Astrocyte (in vitro differentiated cells and primary cell): ENCODE measurements around the gene TMED8. TPM values are rescaled to one million over a fixed set of nuclear protein-coding genes. Genes with fewer than 3 reads are reported as not detected.

Source experiments
- DNase-seq: peaks from one replicate; pipeline ENCODE4 v3.0.0-alpha.2; 2010; ENCODE audit warnings: low read depth
- FAIRE-seq: peaks from 2 replicates; lab custom pipeline; 2011; peaks lifted over from hg19 to GRCh38; lab: Jason Lieb, UNC
- H2AFZ ChIP-seq: 2 replicates; pipeline ENCODE4 v1.6.0; 2012; ENCODE audit warnings: low read depth, low read length, inconsistent platforms
- H3K27ac ChIP-seq: 2 replicates; pipeline ENCODE4 v1.5.1; 2011; ENCODE audit warnings: low read depth, low read length, inconsistent platforms
- H3K27me3 ChIP-seq: 2 replicates; pipeline ENCODE4 v1.6.0; 2011; ENCODE audit warnings: low read length, inconsistent platforms; ENCODE audit not compliant: insufficient read depth
- H3K36me3 ChIP-seq: 2 replicates; pipeline ENCODE4 v1.5.1; 2011; ENCODE audit warnings: low read length, inconsistent platforms; ENCODE audit not compliant: insufficient read depth
- H3K4me1 ChIP-seq: 2 replicates; pipeline ENCODE4 v1.5.1; 2011; ENCODE audit warnings: low read length, inconsistent platforms; ENCODE audit not compliant: insufficient read depth
- H3K4me2 ChIP-seq: 2 replicates; pipeline ENCODE4 v1.6.0; 2012; ENCODE audit warnings: low read length, inconsistent platforms
- H3K4me3 ChIP-seq: 2 replicates; pipeline ENCODE4 v1.5.1; 2011; ENCODE audit warnings: low read depth, mild to moderate bottlenecking, low read length, inconsistent platforms; ENCODE audit not compliant: insufficient read depth
- H3K79me2 ChIP-seq: 2 replicates; pipeline ENCODE4 v1.6.0; 2012; ENCODE audit warnings: mild to moderate bottlenecking, low read length, inconsistent platforms; ENCODE audit not compliant: insufficient read depth
- H3K9ac ChIP-seq: 2 replicates; pipeline ENCODE4 v1.6.0; 2012; ENCODE audit warnings: mild to moderate bottlenecking, low read length, inconsistent platforms
- H3K9me3 ChIP-seq: 2 replicates; pipeline ENCODE4 v1.5.1; 2012; ENCODE audit warnings: low read depth, mild to moderate bottlenecking, low read length, inconsistent platforms; ENCODE audit not compliant: insufficient read depth
- H4K20me1 ChIP-seq: 2 replicates; pipeline ENCODE4 v1.6.0; 2012; ENCODE audit warnings: low read length, inconsistent platforms; ENCODE audit not compliant: insufficient read depth
- H3K27ac Mint-ChIP-seq: one replicate; pipeline ENCODE4 v1.8.0; 2021; ENCODE audit warnings: mild to moderate bottlenecking, mixed read lengths; ENCODE audit not compliant: unreplicated experiment
- H3K27me3 Mint-ChIP-seq: one replicate; pipeline ENCODE4 v1.8.0; 2021; ENCODE audit warnings: low read depth, mixed read lengths; ENCODE audit not compliant: unreplicated experiment
- H3K36me3 Mint-ChIP-seq: one replicate; pipeline ENCODE4 v1.8.0; 2021; ENCODE audit warnings: low read depth, mixed read lengths; ENCODE audit not compliant: unreplicated experiment
- H3K4me1 Mint-ChIP-seq: one replicate; pipeline ENCODE4 v1.8.0; 2021; ENCODE audit warnings: low read depth, mixed read lengths; ENCODE audit not compliant: unreplicated experiment
- H3K4me3 Mint-ChIP-seq: one replicate; pipeline ENCODE4 v1.8.0; 2021; ENCODE audit warnings: mild to moderate bottlenecking, moderate library complexity, mixed read lengths; ENCODE audit not compliant: unreplicated experiment
- H3K9me3 Mint-ChIP-seq: one replicate; pipeline ENCODE4 v1.8.0; 2021; ENCODE audit warnings: mild to moderate bottlenecking, mixed read lengths; ENCODE audit not compliant: unreplicated experiment
- EZH2 ChIP-seq: IDR thresholded peaks from 2 replicates; pipeline ENCODE4 v1.6.1; 2012; ENCODE audit warnings: mild to moderate bottlenecking, low read length, inconsistent platforms; ENCODE audit not compliant: insufficient read depth
- total RNA-seq: library from RNA; stranded (reverse); gene quantifications from 2 replicates; pipeline ENCODE4 v1.2.1, GENCODE V29; 2021
- TF ChIP-seq, protein P1 (sequence below): IDR thresholded peaks from 2 replicates; pipeline ENCODE4 v1.5.1; 2011; ENCODE audit warnings: low read depth, mild to moderate bottlenecking, inconsistent platforms, low read length, moderate library complexity; ENCODE audit not compliant: insufficient read depth

Gene TMED8
- total RNA-seq, 1 donor from 2014 or later: 10.2 TPM

DNA sequence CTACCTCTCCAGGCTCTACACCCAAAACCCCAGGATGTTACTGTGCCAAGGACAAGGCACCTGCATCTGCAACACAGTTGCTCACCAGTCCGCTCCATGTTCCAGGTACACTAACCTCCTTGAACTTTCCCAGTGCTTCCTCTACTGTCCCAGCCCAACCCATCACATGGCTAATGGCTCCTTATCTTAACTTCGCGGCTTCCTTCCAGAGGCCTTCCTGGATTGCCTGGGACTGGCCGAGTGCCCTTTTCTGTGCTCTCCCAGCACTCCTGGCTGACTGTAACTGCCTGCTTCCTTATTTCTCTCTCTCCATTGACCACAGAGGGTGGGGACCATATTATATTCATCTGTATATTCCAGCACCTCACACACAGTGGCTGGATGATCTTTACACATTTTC, 77.1 kb downstream of the TMED8 start:
- no peak overlapping the region for H3K27ac ChIP-seq
- H3K4me1 Mint-ChIP-seq: peaks cover 25% of the 10 kb centered on the region
- H3K36me3 Mint-ChIP-seq: peaks cover 17% of the 10 kb centered on the region
- H3K4me2 ChIP-seq: no peak overlapping the region
- no peak for DNase-seq
- no peak overlapping the region for H2AFZ ChIP-seq
- peaks cover 6% of the 10 kb centered on the region for H3K36me3 ChIP-seq
- no peaks in the 10 kb centered on the region for H3K27me3 ChIP-seq
- H3K79me2 ChIP-seq: no peaks in the 10 kb centered on the region
- no peaks in the 10 kb centered on the region for H3K9me3 Mint-ChIP-seq
- no peak overlapping the region for H3K27ac Mint-ChIP-seq
- no peak for FAIRE-seq
- H3K4me1 ChIP-seq: peaks cover 38% of the 10 kb centered on the region
- no peak for TF ChIP-seq EZH2
- TF ChIP-seq, protein P1, sequence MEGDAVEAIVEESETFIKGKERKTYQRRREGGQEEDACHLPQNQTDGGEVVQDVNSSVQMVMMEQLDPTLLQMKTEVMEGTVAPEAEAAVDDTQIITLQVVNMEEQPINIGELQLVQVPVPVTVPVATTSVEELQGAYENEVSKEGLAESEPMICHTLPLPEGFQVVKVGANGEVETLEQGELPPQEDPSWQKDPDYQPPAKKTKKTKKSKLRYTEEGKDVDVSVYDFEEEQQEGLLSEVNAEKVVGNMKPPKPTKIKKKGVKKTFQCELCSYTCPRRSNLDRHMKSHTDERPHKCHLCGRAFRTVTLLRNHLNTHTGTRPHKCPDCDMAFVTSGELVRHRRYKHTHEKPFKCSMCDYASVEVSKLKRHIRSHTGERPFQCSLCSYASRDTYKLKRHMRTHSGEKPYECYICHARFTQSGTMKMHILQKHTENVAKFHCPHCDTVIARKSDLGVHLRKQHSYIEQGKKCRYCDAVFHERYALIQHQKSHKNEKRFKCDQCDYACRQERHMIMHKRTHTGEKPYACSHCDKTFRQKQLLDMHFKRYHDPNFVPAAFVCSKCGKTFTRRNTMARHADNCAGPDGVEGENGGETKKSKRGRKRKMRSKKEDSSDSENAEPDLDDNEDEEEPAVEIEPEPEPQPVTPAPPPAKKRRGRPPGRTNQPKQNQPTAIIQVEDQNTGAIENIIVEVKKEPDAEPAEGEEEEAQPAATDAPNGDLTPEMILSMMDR: no peak
- H3K9ac ChIP-seq: no peak overlapping the region
- H3K9me3 ChIP-seq: no peaks in the 10 kb centered on the region
- no peaks in the 10 kb centered on the region for H3K27me3 Mint-ChIP-seq
- no peak overlapping the region for H3K4me3 ChIP-seq
- H4K20me1 ChIP-seq: no peaks in the 10 kb centered on the region
- no peak overlapping the region for H3K4me3 Mint-ChIP-seq

DNA sequence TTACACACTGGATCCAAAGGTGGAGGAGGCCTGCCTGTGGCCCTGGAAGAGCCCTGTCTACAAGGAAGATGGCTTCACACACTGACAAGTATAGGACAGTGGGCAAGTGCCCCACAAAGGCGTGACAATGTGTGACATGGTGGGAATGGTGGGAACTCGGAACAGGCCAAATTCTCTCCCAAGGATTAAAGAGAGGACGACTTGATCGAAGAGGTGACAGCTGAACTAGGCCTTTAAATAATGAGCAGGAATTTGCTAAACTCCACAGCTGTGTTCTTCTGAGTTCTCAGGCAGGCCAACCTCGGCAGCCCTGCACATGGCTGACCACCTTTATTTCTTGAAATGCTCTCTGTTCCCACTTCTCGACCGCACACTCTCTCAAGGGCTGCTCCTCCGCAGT, 80.0 kb downstream of the TMED8 start:
- H3K36me3 ChIP-seq: peaks cover 6% of the 10 kb centered on the region
- no peak overlapping the region for H2AFZ ChIP-seq
- H3K36me3 Mint-ChIP-seq: peaks cover 17% of the 10 kb centered on the region
- H3K4me1 Mint-ChIP-seq: peaks cover 3% of the 10 kb centered on the region
- no peak for TF ChIP-seq EZH2
- TF ChIP-seq, protein P1: no peak
- no peak overlapping the region for H3K4me2 ChIP-seq
- no peak for FAIRE-seq
- no peak overlapping the region for H3K4me3 Mint-ChIP-seq
- H3K27ac ChIP-seq: no peak overlapping the region
- no peaks in the 10 kb centered on the region for H4K20me1 ChIP-seq
- H3K27me3 Mint-ChIP-seq: no peaks in the 10 kb centered on the region
- H3K27ac Mint-ChIP-seq: no peak overlapping the region
- no peaks in the 10 kb centered on the region for H3K27me3 ChIP-seq
- H3K9me3 Mint-ChIP-seq: no peaks in the 10 kb centered on the region
- no peak overlapping the region for H3K9ac ChIP-seq
- H3K4me1 ChIP-seq: peaks cover 9% of the 10 kb centered on the region
- H3K4me3 ChIP-seq: no peak overlapping the region
- DNase-seq: no peak
- no peaks in the 10 kb centered on the region for H3K79me2 ChIP-seq
- no peaks in the 10 kb centered on the region for H3K9me3 ChIP-seq

DNA sequence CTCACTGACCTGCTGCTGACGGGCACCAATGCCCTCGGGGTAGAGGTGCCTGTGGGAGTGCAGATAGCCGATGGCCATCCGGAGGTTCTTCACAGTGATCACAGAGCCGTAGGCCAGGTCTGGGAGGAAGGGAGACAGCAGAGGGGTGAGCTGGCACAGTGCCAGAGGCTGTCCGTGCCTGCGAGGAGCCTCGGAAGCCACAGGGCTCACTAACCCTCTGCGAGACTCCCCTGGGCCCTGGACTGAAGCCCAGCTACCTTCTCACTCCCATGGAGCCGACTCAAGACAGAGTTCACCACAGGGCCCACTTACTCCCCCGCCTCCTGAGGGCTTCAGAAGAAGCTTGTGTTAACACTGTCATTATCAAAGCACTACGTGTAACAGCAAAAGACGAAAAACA, 80.7 kb downstream of the TMED8 start:
- Histone ChIP-seq H3K4me3 (no peak overlapping the region), H3K27me3 (no peaks in the 10 kb centered on the region), H3K36me3 (peaks cover 6% of the 10 kb centered on the region), H3K4me1 (peaks cover 2% of the 10 kb centered on the region), H3K9ac (no peak overlapping the region), H3K9me3 (no peaks in the 10 kb centered on the region), H3K4me2 (no peak overlapping the region), H4K20me1 (no peaks in the 10 kb centered on the region), H2AFZ (no peak overlapping the region), H3K27ac (no peak overlapping the region), H3K79me2 (no peaks in the 10 kb centered on the region)
- H3K4me1 Mint-ChIP-seq: peaks cover under 1% of the 10 kb centered on the region
- no peak overlapping the region for H3K27ac Mint-ChIP-seq
- H3K27me3 Mint-ChIP-seq: no peaks in the 10 kb centered on the region
- no peaks in the 10 kb centered on the region for H3K9me3 Mint-ChIP-seq
- DNase-seq (no peak), FAIRE-seq (no peak)
- TF ChIP-seq, protein P1: no peak
- no peak for TF ChIP-seq EZH2
- peaks cover 17% of the 10 kb centered on the region for H3K36me3 Mint-ChIP-seq
- no peak overlapping the region for H3K4me3 Mint-ChIP-seq
